ENCODE measurements around the gene HSPG2.

- no peak for TF ChIP-seq POLR2AphosphoS5 (IDR thresholded peaks at IDR 0.05; ENCODE audit: borderline replicate concordance, low read depth, low read length)
- no peak for TF ChIP-seq EZH2 (IDR thresholded peaks at IDR 0.05)
Measured at GRCh38 chr1:21841852-21842466, 95.2 kb downstream of the HSPG2 start.
